Measurements from ENCODE around the gene TIMM44.

The TIMM44 gene

GRCh38 chr19:7917267-7918061 is 26.0 kb downstream of the TIMM44 start:
- DNase-seq, result peak in 6 of 10 donors; percentile 55 to 94 (median 80)
- intact Hi-C loops (cut with DNase I), result loop anchor here (2.0 kb wide), 1 partner anchor 13 kb away; no protein-coding TSS in a partner anchor

GRCh38 chr19:7916955-7917266 is 26.6 kb downstream of the TIMM44 start:
- peak in 1 of 10 donors; percentile 62 for DNase-seq
- intact Hi-C loops (cut with DNase I), result no loop called here

- peak in 3 of 10 donors; percentile 40 to 91 (median 88) for DNase-seq
- intact Hi-C loops (cut with DNase I), result no loop called here
These were observed 27.1 kb downstream of the TIMM44 start for GRCh38 chr19:7916103-7916954.

- peak in 1 of 10 donors; percentile 73 for DNase-seq
- intact Hi-C loops (cut with DNase I), result no loop called here
These were observed 28.0 kb downstream of the TIMM44 start for GRCh38 chr19:7915250-7916102.

GRCh38 chr19:7914598-7915045 is 28.8 kb downstream of the TIMM44 start, which contains the start of gene TGFBR3L:
TGFBR3L (plus strand) TSS chr19:7914830.
- DNase-seq, result peak in 2 of 10 donors; percentile 70 to 86
- intact Hi-C loops (cut with DNase I), result no loop called here

GRCh38 chr19:7914099-7914498 is 29.4 kb downstream of the TIMM44 start:
- DNase-seq, result peak in 1 of 10 donors; percentile 27
- intact Hi-C loops (cut with DNase I), result no loop called here

- peak in 1 of 10 donors; percentile 59 for DNase-seq
- intact Hi-C loops (cut with DNase I), result no loop called here
These were observed 29.8 kb downstream of the TIMM44 start for GRCh38 chr19:7913652-7914051.

GRCh38 chr19:7912697-7913564 is 30.5 kb downstream of the TIMM44 start:
- intact Hi-C loops (cut with DNase I), result no loop called here
- peak in 1 of 10 donors; percentile 56 for DNase-seq

- no peak for DNase-seq
- intact Hi-C loops (cut with DNase I), result no loop called here
These were observed 31.2 kb downstream of the TIMM44 start for GRCh38 chr19:7912144-7912696.

- intact Hi-C loops (cut with DNase I), result no loop called here
- DNase-seq, result no peak
These were observed 31.8 kb downstream of the TIMM44 start for GRCh38 chr19:7911508-7912143.

- no peak for DNase-seq
- intact Hi-C loops (cut with DNase I), result no loop called here
These were observed 32.9 kb downstream of the TIMM44 start for GRCh38 chr19:7910321-7911161.

GRCh38 chr19:7909471-7910067 is 33.9 kb downstream of the TIMM44 start:
- intact Hi-C loops (cut with DNase I), result no loop called here

GRCh38 chr19:7908742-7909461 is 34.6 kb downstream of the TIMM44 start:
- no peak for DNase-seq
- intact Hi-C loops (cut with DNase I), result no loop called here

More at GRCh38 chr19:7909471-7910067, 33.9 kb downstream of the TIMM44 start:
- no peak for DNase-seq

- intact Hi-C loops (cut with DNase I), result no loop called here
- no peak for DNase-seq
These were observed 35.3 kb downstream of the TIMM44 start for GRCh38 chr19:7908078-7908699.

GRCh38 chr19:7907544-7907943 is 35.9 kb downstream of the TIMM44 start:
- intact Hi-C loops (cut with DNase I), result no loop called here
- DNase-seq, result no peak

GRCh38 chr19:7907122-7907521 is 36.3 kb downstream of the TIMM44 start:
- no peak for DNase-seq
- intact Hi-C loops (cut with DNase I), result no loop called here
